ENCODE data around the gene CDH6.

DNA sequence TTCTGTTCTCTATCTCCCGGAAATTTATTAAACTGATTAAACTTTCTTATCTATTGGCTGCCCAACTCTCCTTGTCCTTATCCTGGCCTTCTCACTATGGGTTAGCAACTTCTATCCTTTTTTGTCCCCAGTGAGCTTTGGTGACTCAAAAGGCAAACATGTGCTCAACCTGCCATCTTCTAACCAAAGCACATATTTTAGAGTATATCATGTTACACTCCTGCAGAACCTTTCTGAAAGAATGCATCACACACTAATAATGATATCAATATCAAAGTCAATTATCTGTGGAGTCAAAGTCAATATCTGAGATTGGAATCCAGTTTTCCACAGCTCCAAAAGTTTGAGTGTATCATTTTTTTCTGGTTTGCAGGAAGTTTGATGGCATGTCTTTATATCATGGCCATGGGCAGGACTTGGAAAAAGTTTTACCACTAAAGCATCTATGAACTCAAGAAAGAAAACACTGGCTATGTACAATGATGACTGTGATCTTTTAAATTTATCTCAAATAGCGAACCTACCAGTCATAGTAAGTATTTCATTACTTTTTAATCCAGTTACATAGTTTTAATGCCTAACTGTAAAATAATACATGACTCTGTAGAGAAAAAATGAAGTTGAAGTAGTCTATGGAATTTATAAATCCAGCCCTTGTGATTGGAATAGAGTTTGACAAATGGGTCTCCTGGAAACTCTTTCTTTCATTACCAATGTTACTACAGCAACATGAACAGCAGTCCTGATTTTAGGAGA, 171.6 kb downstream of the CDH6 start:
- TF ChIP-seq POLR2AphosphoS5 (IDR thresholded peaks at IDR 0.05; ENCODE audit: borderline replicate concordance, low read depth, low read length) (no peak), EZH2 (IDR thresholded peaks at IDR 0.05) (no peak)

All from SK-N-MC (cell line).